BLaER1 treated with 17β-estradiol and CSF1 and Interleukin-3, amounts not matched to agents 10 nM and 100 nM (cell line): ENCODE measurements around the gene RCAN2.
A peak's percentile ranks its signal among the peaks of the same experiment; 100 is the strongest.

Experiments used
- H3K27ac ChIP-seq, 11 experiments: shearing (Covaris generic); formaldehyde crosslinking; 2 replicates each; pipeline ENCODE4 v1.8.1; 2022
- H3K27me3 ChIP-seq, 11 experiments: shearing (Covaris generic); formaldehyde crosslinking; 2 replicates each; pipeline ENCODE4 v1.8.1; 2022
- H3K36me3 ChIP-seq, 11 experiments: shearing (Covaris generic); formaldehyde crosslinking; 2 replicates each; pipeline ENCODE4 v1.8.1; 2022
- H3K4me1 ChIP-seq, 10 experiments: shearing (Covaris generic); formaldehyde crosslinking; 2 replicates each; pipeline ENCODE4 v1.8.1; 2022
- H3K4me2 ChIP-seq, 11 experiments: shearing (Covaris generic); formaldehyde crosslinking; 2 replicates each; pipeline ENCODE4 v1.8.1; 2022
- H3K4me3 ChIP-seq, 10 experiments: shearing (Covaris generic); formaldehyde crosslinking; 2 replicates each; pipeline ENCODE4 v1.8.1; 2022
- H3K9ac ChIP-seq, 11 experiments: shearing (Covaris generic); formaldehyde crosslinking; 2 replicates each; pipeline ENCODE4 v1.8.1; 2022
- H3K9me3 ChIP-seq, 11 experiments: shearing (Covaris generic); formaldehyde crosslinking; replicated peaks in 1 of 11; 2 replicates each; pipeline ENCODE4 v1.8.1; 2022
- H4K20me1 ChIP-seq, 11 experiments: shearing (Covaris generic); formaldehyde crosslinking; 2 replicates each; pipeline ENCODE4 v1.8.1; 2022
- Cebpa-rat ChIP-seq, 11 experiments: shearing (Covaris generic); IDR thresholded peaks; 2 replicates each; pipeline ENCODE4 v1.8.1; 2022

RCAN2 gene

GRCh38 chr6:46452312-46452917 is 38.8 kb downstream of the RCAN2 start:
- TF ChIP-seq Cebpa-rat (IDR thresholded peaks at IDR 0.05), result no peak
- Histone ChIP-seq H3K4me3 (no peak overlapping the region), H3K27ac (no peak overlapping the region), H4K20me1 (no peaks in the 10 kb centered on the region), H3K27me3 (no peaks in the 10 kb centered on the region), H3K4me2 (no peak overlapping the region), H3K9ac (no peak overlapping the region), H3K9me3 (peaks cover 0 to 11% (median 0%) of the 10 kb centered on the region in 11 experiments; a peak in 4 of 22 replicates), H3K4me1 (no peaks in the 10 kb centered on the region), H3K36me3 (no peaks in the 10 kb centered on the region)

- Histone ChIP-seq H3K27ac (no peak overlapping the region), H3K4me3 (no peak overlapping the region), H3K9ac (no peak overlapping the region), H3K9me3 (peaks cover 0 to 11% (median 0%) of the 10 kb centered on the region in 11 experiments; a peak in 4 of 22 replicates), H3K36me3 (no peaks in the 10 kb centered on the region), H3K27me3 (no peaks in the 10 kb centered on the region), H3K4me2 (no peak overlapping the region), H4K20me1 (no peaks in the 10 kb centered on the region), H3K4me1 (no peaks in the 10 kb centered on the region)
- no peak for TF ChIP-seq Cebpa-rat (IDR thresholded peaks at IDR 0.05)
Observed at GRCh38 chr6:46451343-46451742, 39.9 kb downstream of the RCAN2 start.

GRCh38 chr6:46444772-46445454 is 46.3 kb downstream of the RCAN2 start:
- H3K4me3 ChIP-seq, result no peak overlapping the region
- no peak overlapping the region for H3K9ac ChIP-seq
- TF ChIP-seq Cebpa-rat (IDR thresholded peaks at IDR 0.05), result no peak
- no peaks in the 10 kb centered on the region for H3K27me3 ChIP-seq
- no peaks in the 10 kb centered on the region for H3K4me1 ChIP-seq
- no peak overlapping the region for H3K27ac ChIP-seq
- peaks cover 11 to 23% (median 16%) of the 10 kb centered on the region in 11 experiments; a peak in 21 of 22 replicates for H3K9me3 ChIP-seq
- no peak overlapping the region for H3K4me2 ChIP-seq
- H3K36me3 ChIP-seq, result no peaks in the 10 kb centered on the region
- H4K20me1 ChIP-seq, result no peaks in the 10 kb centered on the region

DNA sequence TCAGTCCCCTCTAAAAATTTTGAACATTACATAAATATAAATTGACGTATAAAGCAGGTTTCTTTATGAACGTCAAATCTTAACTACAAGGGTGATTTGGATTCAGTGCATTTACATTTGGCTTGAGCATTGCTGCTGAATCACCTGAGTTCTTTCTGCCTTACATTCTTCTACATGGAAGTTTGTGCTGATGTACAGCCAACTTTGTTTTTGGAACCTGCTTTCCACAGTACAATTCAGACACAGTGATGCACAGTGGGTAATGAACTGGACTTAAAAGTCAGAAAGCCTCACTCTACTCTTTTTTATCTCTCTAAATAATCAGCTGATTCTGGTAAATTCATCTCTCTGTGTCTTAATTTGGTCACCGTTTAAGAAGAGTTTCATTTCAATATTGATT is 47.6 kb downstream of the RCAN2 start:
- H3K4me1 ChIP-seq, result no peaks in the 10 kb centered on the region
- H3K27me3 ChIP-seq, result no peaks in the 10 kb centered on the region
- H3K36me3 ChIP-seq, result no peaks in the 10 kb centered on the region
- no peak overlapping the region for H3K9ac ChIP-seq
- no peak overlapping the region for H3K4me3 ChIP-seq
- H3K27ac ChIP-seq, result no peak overlapping the region
- peaks cover 11 to 19% (median 15%) of the 10 kb centered on the region in 11 experiments; a peak in 21 of 22 replicates for H3K9me3 ChIP-seq
- H3K4me2 ChIP-seq, result no peak overlapping the region
- TF ChIP-seq Cebpa-rat (IDR thresholded peaks at IDR 0.05), result no peak
- no peaks in the 10 kb centered on the region for H4K20me1 ChIP-seq

GRCh38 chr6:46440641-46441040 is 50.6 kb downstream of the RCAN2 start:
- 0 out of 20 replicates have a peak, but pooled peaks cover 0 to 5% (median 0%) of the 10 kb centered on the region in 10 experiments for H3K4me1 ChIP-seq
- H3K4me3 ChIP-seq, result no peak overlapping the region
- peaks cover 11 to 15% (median 13%) of the 10 kb centered on the region in 11 experiments; a peak in 21 of 22 replicates for H3K9me3 ChIP-seq
- TF ChIP-seq Cebpa-rat (IDR thresholded peaks at IDR 0.05), result no peak
- H3K36me3 ChIP-seq, result no peaks in the 10 kb centered on the region
- no peak overlapping the region for H3K27ac ChIP-seq
- H3K27me3 ChIP-seq, result no peaks in the 10 kb centered on the region
- no peaks in the 10 kb centered on the region for H4K20me1 ChIP-seq
- H3K9ac ChIP-seq, result no peak overlapping the region
- no peak overlapping the region for H3K4me2 ChIP-seq

GRCh38 chr6:46440141-46440540 is 51.1 kb downstream of the RCAN2 start:
- H3K4me2 ChIP-seq, result no peak overlapping the region
- no peaks in the 10 kb centered on the region for H4K20me1 ChIP-seq
- no peak overlapping the region for H3K9ac ChIP-seq
- H3K9me3 ChIP-seq, result peaks cover 6 to 10% (median 9%) of the 10 kb centered on the region in 11 experiments; a peak in 21 of 22 replicates
- 0 out of 20 replicates have a peak, but pooled peaks cover 0 to 5% (median 0%) of the 10 kb centered on the region in 10 experiments for H3K4me1 ChIP-seq
- no peaks in the 10 kb centered on the region for H3K36me3 ChIP-seq
- no peaks in the 10 kb centered on the region for H3K27me3 ChIP-seq
- H3K27ac ChIP-seq, result no peak overlapping the region
- no peak for TF ChIP-seq Cebpa-rat (IDR thresholded peaks at IDR 0.05)
- H3K4me3 ChIP-seq, result no peak overlapping the region

DNA sequence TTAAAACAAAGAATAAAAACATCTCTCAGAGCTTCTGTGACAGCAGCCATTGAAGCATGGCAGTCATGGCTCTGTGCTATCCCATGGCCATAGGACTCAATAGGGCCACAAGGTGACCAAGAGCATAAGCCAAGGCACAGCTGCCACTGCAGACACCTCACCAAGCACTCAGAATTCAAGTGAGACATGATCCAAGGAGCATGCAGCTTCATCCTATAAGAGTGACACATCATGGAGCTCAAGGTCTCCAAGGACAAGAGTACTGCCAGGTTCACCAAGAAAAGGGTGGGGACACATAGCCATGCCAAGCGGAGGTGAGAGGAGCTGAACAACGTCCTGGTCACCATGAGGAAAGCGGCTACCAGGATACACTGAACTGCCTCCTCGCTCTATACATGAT is 53.0 kb downstream of the RCAN2 start:
- Histone ChIP-seq H3K27me3 (no peaks in the 10 kb centered on the region), H3K9me3 (no peaks in the 10 kb centered on the region; a peak in 1 of 22 replicates), H3K4me3 (no peak overlapping the region), H4K20me1 (no peaks in the 10 kb centered on the region), H3K4me2 (no peak overlapping the region), H3K9ac (no peak overlapping the region), H3K4me1 (0 out of 20 replicates have a peak, but pooled peaks cover 0 to 5% (median 0%) of the 10 kb centered on the region in 10 experiments), H3K27ac (no peak overlapping the region), H3K36me3 (no peaks in the 10 kb centered on the region)
- no peak for TF ChIP-seq Cebpa-rat (IDR thresholded peaks at IDR 0.05)

DNA sequence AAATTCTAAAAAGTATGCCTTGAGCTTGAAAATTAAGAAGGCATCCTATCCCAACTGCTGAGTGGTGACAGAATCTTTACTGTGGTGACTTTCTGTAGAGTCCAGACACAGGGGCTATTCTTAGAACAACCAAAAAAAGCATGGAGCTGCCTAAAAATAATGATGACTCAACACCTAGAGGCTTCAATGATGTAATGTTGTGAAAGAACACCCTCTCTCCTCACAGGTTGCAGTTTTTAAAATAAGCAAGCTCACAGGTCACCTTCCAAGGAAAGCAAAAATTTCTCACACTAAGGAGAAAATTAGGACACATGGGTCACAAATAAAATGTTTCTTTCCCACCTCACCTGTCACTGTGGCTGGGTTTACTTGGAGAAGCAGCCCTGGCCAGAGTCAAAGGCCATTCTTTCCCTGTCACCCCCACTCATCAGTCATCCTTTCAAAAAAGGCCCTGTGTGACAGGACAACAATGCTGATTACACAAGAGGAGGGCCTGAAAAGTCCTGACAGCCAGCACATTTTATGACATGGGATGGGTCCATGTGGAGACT is 53.5 kb downstream of the RCAN2 start:
- Histone ChIP-seq H4K20me1 (no peaks in the 10 kb centered on the region), H3K4me2 (peak overlapping the region in 3 of 11 experiments; percentile 8 to 17 (median 13); a peak in 2 of 22 replicates)

GRCh38 chr6:46422619-46423018 is 68.6 kb downstream of the RCAN2 start:
- no peak for TF ChIP-seq Cebpa-rat (IDR thresholded peaks at IDR 0.05)
- H3K4me2 ChIP-seq, result no peak overlapping the region

More for the DNA sequence above, 53.5 kb downstream of the RCAN2 start:
- H3K9me3 ChIP-seq, result no peaks in the 10 kb centered on the region; a peak in 1 of 22 replicates
- H3K9ac ChIP-seq, result no peak overlapping the region
- H3K36me3 ChIP-seq, result no peaks in the 10 kb centered on the region
- H3K27ac ChIP-seq, result no peak overlapping the region
- no peak overlapping the region for H3K4me3 ChIP-seq
- H3K27me3 ChIP-seq, result no peaks in the 10 kb centered on the region
- no peak for TF ChIP-seq Cebpa-rat (IDR thresholded peaks at IDR 0.05)
- H3K4me1 ChIP-seq, result 0 out of 20 replicates have a peak, but pooled peaks cover 0 to 5% (median 0%) of the 10 kb centered on the region in 10 experiments

More at GRCh38 chr6:46422619-46423018, 68.6 kb downstream of the RCAN2 start:
- H3K9me3 ChIP-seq, result no peaks in the 10 kb centered on the region
- H3K4me1 ChIP-seq, result peaks cover 0 to 21% (median 10%) of the 10 kb centered on the region in 10 experiments; a peak in 11 of 20 replicates
- no peak overlapping the region for H3K27ac ChIP-seq
- no peaks in the 10 kb centered on the region for H4K20me1 ChIP-seq
- no peak overlapping the region for H3K9ac ChIP-seq
- H3K36me3 ChIP-seq, result no peaks in the 10 kb centered on the region
- no peak overlapping the region for H3K4me3 ChIP-seq
- no peaks in the 10 kb centered on the region for H3K27me3 ChIP-seq
